ENCODE results near the gene IL6ST.
A peak's percentile ranks its signal among the peaks of the same experiment; 100 is the strongest.
"Not testable (repeated sequence)": the region's sequence is repeated elsewhere in the genome, so short reads cannot be mapped to it uniquely, and the experiment has no call there.

Gene IL6ST

GRCh38 chr5:55994495-55994997, at the start of gene IL6ST:
IL6ST (minus strand) TSS chr5:55994963; CDS start chr5:55976278, 18,685 bp downstream.
- Histone ChIP-seq H3K9ac (ENCODE audit: low read length) (peak within 1 kb of the TSS; percentile 100), H3K4me1 (ENCODE audit: control insufficient read depth, insufficient read depth, low read length) (peaks cover 8% of the 10 kb centered on the region), H3K27me3 (ENCODE audit: control insufficient read depth, insufficient read depth, low read length) (no peaks in the 10 kb centered on the region), H3K36me3 (ENCODE audit: control insufficient read depth, insufficient read depth, low read length) (no peaks in the 10 kb centered on the region), H3K27ac (ENCODE audit: low read depth, low read length) (peak within 1 kb of the TSS; percentile 99), H3K4me3 (ENCODE audit: low read length) (peak within 1 kb of the TSS; percentile 98)

DNA sequence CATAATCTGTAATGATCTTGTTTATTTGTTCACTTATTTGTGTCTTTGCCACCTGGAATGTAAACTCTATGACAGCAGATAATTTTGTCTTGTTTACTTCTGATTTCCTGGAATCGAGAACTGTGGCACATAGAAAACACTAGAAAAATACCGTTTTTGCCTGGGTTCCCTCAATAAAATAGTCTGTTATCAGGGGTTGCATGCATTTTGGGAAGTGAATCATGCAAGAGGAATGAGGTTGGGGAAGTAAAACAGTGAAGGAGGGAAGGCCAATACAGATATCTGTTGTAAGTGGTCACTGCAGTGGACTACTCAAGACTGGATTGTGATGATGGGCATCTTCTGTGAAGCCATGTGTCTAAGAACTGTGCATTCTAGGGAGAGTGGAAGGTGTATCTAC, 45.2 kb upstream of the IL6ST start:
- no peak overlapping the region for H3K27ac ChIP-seq (ENCODE audit: low read depth, low read length)

GRCh38 chr5:56038206-56038605, 43.4 kb upstream of the IL6ST start:
- H3K9ac ChIP-seq (ENCODE audit: low read length); H3K36me3 ChIP-seq (ENCODE audit: control insufficient read depth, insufficient read depth, low read length); H3K27ac ChIP-seq (ENCODE audit: low read depth, low read length); H3K4me1 ChIP-seq (ENCODE audit: control insufficient read depth, insufficient read depth, low read length); H3K4me3 ChIP-seq (ENCODE audit: low read length); H3K27me3 ChIP-seq (ENCODE audit: control insufficient read depth, insufficient read depth, low read length): not testable (repeated sequence)

More for the DNA sequence above, 45.2 kb upstream of the IL6ST start:
- no peaks in the 10 kb centered on the region for H3K27me3 ChIP-seq (ENCODE audit: control insufficient read depth, insufficient read depth, low read length)
- H3K4me3 ChIP-seq (ENCODE audit: low read length) = no peak overlapping the region
- no peak overlapping the region for H3K9ac ChIP-seq (ENCODE audit: low read length)
- H3K36me3 ChIP-seq (ENCODE audit: control insufficient read depth, insufficient read depth, low read length) = no peaks in the 10 kb centered on the region
- no peaks in the 10 kb centered on the region for H3K4me1 ChIP-seq (ENCODE audit: control insufficient read depth, insufficient read depth, low read length)

DNA sequence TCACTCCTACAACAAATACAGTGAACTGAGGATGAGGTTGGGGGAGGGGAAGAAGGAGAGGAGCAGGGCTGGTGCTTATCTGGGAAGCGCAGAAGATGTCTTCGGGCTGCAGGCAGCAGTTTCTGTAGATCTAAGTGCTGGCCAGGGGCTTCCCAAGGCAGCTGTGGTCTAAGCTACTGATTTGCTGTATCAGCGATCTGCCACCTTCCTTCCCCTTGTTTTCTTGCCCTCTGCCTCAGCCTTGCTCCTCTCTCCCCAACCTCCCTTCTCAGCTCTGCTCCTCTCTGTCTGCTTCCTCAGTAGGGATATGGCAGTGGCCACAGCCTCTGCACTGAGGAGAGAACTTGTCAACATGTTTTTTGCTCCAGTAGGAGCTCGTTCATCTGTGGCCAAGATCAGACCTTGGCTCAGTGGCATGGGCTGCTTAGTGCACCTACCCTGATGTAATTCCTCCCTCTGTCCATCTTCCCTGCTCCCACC, 42.8 kb upstream of the IL6ST start:
- no peak overlapping the region for H3K9ac ChIP-seq (ENCODE audit: low read length)
- no peak overlapping the region for H3K4me3 ChIP-seq (ENCODE audit: low read length)
- no peaks in the 10 kb centered on the region for H3K27me3 ChIP-seq (ENCODE audit: control insufficient read depth, insufficient read depth, low read length)
- H3K27ac ChIP-seq (ENCODE audit: low read depth, low read length) = no peak overlapping the region
- H3K4me1 ChIP-seq (ENCODE audit: control insufficient read depth, insufficient read depth, low read length) = no peaks in the 10 kb centered on the region
- H3K36me3 ChIP-seq (ENCODE audit: control insufficient read depth, insufficient read depth, low read length) = no peaks in the 10 kb centered on the region

DNA sequence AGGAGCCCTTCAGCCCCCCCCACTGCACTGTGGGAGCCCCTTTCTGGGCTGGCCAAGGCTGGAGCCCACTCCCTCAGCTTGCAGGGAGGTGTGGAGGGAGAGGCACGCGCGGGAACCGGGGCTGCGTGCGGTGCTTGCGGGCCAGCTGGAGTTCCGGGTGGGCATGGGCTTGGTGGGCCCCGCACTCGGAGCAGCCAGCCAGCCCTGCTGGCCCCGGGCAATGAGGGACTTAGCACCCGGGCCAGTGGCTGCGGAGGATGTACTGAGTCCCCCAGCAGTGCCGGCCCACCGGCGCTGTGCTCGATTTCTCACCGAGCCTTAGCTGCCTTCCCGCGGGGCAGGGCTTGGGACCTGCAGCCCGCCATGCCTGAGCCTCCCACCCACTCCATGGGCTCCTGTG, 40.6 kb upstream of the IL6ST start:
- H3K27me3 ChIP-seq (ENCODE audit: control insufficient read depth, insufficient read depth, low read length); H3K4me1 ChIP-seq (ENCODE audit: control insufficient read depth, insufficient read depth, low read length); H3K4me3 ChIP-seq (ENCODE audit: low read length); H3K9ac ChIP-seq (ENCODE audit: low read length); H3K36me3 ChIP-seq (ENCODE audit: control insufficient read depth, insufficient read depth, low read length); H3K27ac ChIP-seq (ENCODE audit: low read depth, low read length): not testable (repeated sequence)

- not testable (repeated sequence) for H3K4me3 ChIP-seq (ENCODE audit: low read length); H3K27me3 ChIP-seq (ENCODE audit: control insufficient read depth, insufficient read depth, low read length); H3K9ac ChIP-seq (ENCODE audit: low read length); H3K4me1 ChIP-seq (ENCODE audit: control insufficient read depth, insufficient read depth, low read length); H3K36me3 ChIP-seq (ENCODE audit: control insufficient read depth, insufficient read depth, low read length); H3K27ac ChIP-seq (ENCODE audit: low read depth, low read length)
Measured at GRCh38 chr5:56029871-56030630, 35.3 kb upstream of the IL6ST start.

DNA sequence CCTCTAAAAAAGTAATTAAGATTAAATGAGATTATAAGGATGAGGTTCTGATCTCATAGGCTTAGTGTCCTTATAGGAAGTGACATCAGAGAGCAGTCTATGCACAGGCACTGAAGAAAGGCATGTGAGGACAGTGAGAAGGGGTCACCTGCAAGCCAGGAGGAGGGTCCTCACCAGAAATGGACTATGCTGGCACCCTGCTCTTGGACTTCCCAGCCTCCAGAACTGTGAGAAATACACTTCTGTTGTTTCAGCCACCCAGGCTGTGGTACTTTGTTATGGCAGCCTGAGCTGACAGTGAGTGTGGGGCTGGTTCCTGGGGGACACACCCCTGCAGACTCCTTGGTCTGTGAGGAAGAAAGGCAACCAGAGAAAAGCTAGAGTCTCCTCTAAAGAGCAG, 34.7 kb upstream of the IL6ST start:
- no peak overlapping the region for H3K4me3 ChIP-seq (ENCODE audit: low read length)
- no peaks in the 10 kb centered on the region for H3K4me1 ChIP-seq (ENCODE audit: control insufficient read depth, insufficient read depth, low read length)
- H3K36me3 ChIP-seq (ENCODE audit: control insufficient read depth, insufficient read depth, low read length) = no peaks in the 10 kb centered on the region
- no peak overlapping the region for H3K9ac ChIP-seq (ENCODE audit: low read length)
- no peak overlapping the region for H3K27ac ChIP-seq (ENCODE audit: low read depth, low read length)
- H3K27me3 ChIP-seq (ENCODE audit: control insufficient read depth, insufficient read depth, low read length) = no peaks in the 10 kb centered on the region

DNA sequence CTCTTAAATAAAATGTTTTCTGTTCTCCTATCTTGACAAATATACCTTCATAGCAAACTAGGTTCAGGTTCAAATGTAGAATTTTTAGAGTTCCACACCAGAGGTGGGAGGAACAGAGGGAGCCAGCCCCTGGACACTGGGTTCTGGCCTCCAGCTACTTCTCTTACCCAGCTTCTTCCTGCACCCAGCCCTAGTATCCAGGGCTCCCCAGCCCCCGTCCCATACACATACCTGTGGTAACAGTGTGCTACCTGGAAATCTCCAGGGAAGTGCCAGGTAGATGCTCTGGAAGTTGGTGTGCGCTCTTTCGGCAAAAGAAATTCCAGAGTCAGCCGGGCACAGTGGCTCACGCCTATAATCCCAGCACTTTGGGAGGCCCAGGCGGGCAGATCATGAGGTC, 33.9 kb upstream of the IL6ST start:
- Histone ChIP-seq H3K4me3 (ENCODE audit: low read length) (no peak overlapping the region), H3K27me3 (ENCODE audit: control insufficient read depth, insufficient read depth, low read length) (no peaks in the 10 kb centered on the region), H3K9ac (ENCODE audit: low read length) (no peak overlapping the region), H3K4me1 (ENCODE audit: control insufficient read depth, insufficient read depth, low read length) (no peaks in the 10 kb centered on the region), H3K27ac (ENCODE audit: low read depth, low read length) (no peak overlapping the region), H3K36me3 (ENCODE audit: control insufficient read depth, insufficient read depth, low read length) (no peaks in the 10 kb centered on the region)

DNA sequence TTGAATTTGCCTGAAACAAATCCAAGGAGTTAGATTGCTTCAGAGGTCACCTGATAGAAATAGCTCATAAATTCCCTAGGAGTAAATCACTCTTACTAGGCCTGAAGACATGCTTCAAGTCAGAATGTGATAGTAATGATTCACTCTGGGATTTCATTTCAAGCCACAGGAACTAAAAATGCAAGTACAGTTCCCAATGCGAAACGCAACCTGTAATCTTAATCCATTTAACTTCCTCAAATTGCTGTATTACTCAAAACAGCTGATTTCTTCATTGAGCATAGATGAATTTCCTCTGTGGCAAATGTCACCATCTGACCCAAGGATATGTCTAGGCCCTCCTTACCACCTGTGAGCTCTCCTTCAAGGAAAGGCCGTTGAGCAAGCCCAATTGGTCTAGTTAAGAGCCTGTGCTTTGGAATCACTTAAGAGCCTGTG, 32.1 kb upstream of the IL6ST start:
- H3K27me3 ChIP-seq (ENCODE audit: control insufficient read depth, insufficient read depth, low read length) = no peaks in the 10 kb centered on the region
- no peaks in the 10 kb centered on the region for H3K36me3 ChIP-seq (ENCODE audit: control insufficient read depth, insufficient read depth, low read length)
- H3K4me3 ChIP-seq (ENCODE audit: low read length) = no peak overlapping the region
- no peak overlapping the region for H3K9ac ChIP-seq (ENCODE audit: low read length)
- no peak overlapping the region for H3K27ac ChIP-seq (ENCODE audit: low read depth, low read length)
- no peaks in the 10 kb centered on the region for H3K4me1 ChIP-seq (ENCODE audit: control insufficient read depth, insufficient read depth, low read length)

- Histone ChIP-seq H3K36me3 (ENCODE audit: control insufficient read depth, insufficient read depth, low read length) (no peaks in the 10 kb centered on the region), H3K27ac (ENCODE audit: low read depth, low read length) (no peak overlapping the region)
Measured at GRCh38 chr5:56025151-56025885, 30.6 kb upstream of the IL6ST start.

DNA sequence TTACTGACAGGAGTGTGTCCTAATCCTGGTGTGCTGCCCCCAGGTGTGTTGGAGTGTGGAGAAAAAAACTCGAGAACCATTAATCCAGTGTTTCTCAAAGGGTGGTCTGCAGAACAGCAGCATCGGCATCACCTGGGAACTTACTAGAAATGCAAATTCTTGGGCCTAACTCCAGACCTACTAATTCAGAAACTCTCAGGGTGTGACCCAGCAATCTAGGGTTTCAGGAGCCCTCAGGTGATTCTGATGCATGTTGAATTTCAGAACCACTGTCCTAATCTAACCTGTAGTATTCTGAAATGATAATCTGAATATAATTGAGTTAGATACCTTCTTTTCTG, 30.0 kb upstream of the IL6ST start:
- Histone ChIP-seq H3K4me1 (ENCODE audit: control insufficient read depth, insufficient read depth, low read length) (no peaks in the 10 kb centered on the region), H3K27me3 (ENCODE audit: control insufficient read depth, insufficient read depth, low read length) (no peaks in the 10 kb centered on the region), H3K4me3 (ENCODE audit: low read length) (no peak overlapping the region), H3K27ac (ENCODE audit: low read depth, low read length) (no peak overlapping the region), H3K36me3 (ENCODE audit: control insufficient read depth, insufficient read depth, low read length) (no peaks in the 10 kb centered on the region), H3K9ac (ENCODE audit: low read length) (no peak overlapping the region)

More at GRCh38 chr5:56025151-56025885, 30.6 kb upstream of the IL6ST start:
- no peaks in the 10 kb centered on the region for H3K4me1 ChIP-seq (ENCODE audit: control insufficient read depth, insufficient read depth, low read length)
- H3K9ac ChIP-seq (ENCODE audit: low read length) = no peak overlapping the region
- H3K4me3 ChIP-seq (ENCODE audit: low read length) = no peak overlapping the region
- H3K27me3 ChIP-seq (ENCODE audit: control insufficient read depth, insufficient read depth, low read length) = no peaks in the 10 kb centered on the region

GRCh38 chr5:56023296-56023695, 28.5 kb upstream of the IL6ST start:
- Histone ChIP-seq H3K27ac (ENCODE audit: low read depth, low read length) (no peak overlapping the region), H3K4me3 (ENCODE audit: low read length) (no peak overlapping the region), H3K27me3 (ENCODE audit: control insufficient read depth, insufficient read depth, low read length) (no peaks in the 10 kb centered on the region), H3K9ac (ENCODE audit: low read length) (no peak overlapping the region), H3K4me1 (ENCODE audit: control insufficient read depth, insufficient read depth, low read length) (no peaks in the 10 kb centered on the region), H3K36me3 (ENCODE audit: control insufficient read depth, insufficient read depth, low read length) (no peaks in the 10 kb centered on the region)
